HCT116 (cell line): ENCODE data around the gene CACNG3.

Source experiments
- ATF3 ChIP-seq: IDR thresholded peaks from 2 replicates; pipeline ENCODE4 v1.6.1; 2012
- CTCF ChIP-seq, 3 experiments: fragments of 200-600 bp in 1 of 3; sonication (generic) in 1 of 3; IDR thresholded peaks in 2 of 3; conservative IDR thresholded peaks in 1 of 3; 2 replicates each; pipeline ENCODE4 v1.5.1; 2012 to 2017; ENCODE audit warnings: low read depth in 2 of 3, low read length in 2 of 3, antibody characterized with exemption in 1 of 3, borderline replicate concordance in 1 of 3, control low read depth in 1 of 3, mild to moderate bottlenecking in 1 of 3, mixed read lengths in 1 of 3, mixed run types in 1 of 3, moderate library complexity in 1 of 3; ENCODE audit not compliant: insufficient read depth in 1 of 3
- EZH2 ChIP-seq: fragments of 200-600 bp; sonication (generic); IDR thresholded peaks from 2 replicates; pipeline ENCODE4 v1.6.1; 2017; ENCODE audit warnings: antibody characterized with exemption, mixed run types
- EZH2phosphoT487 ChIP-seq: fragments of 200-600 bp; IDR thresholded peaks from 2 replicates; pipeline ENCODE4 v1.6.1; 2018; ENCODE audit warnings: antibody characterized with exemption, borderline replicate concordance
- POLR2AphosphoS5 ChIP-seq: IDR thresholded peaks from 2 replicates; pipeline ENCODE4 v1.6.1; 2011; ENCODE audit warnings: mild to moderate bottlenecking, low read depth, low read length, moderate library complexity
- RAD21 ChIP-seq: IDR thresholded peaks from 2 replicates; pipeline ENCODE4 v1.6.1; 2012; ENCODE audit warnings: low read depth, mild to moderate bottlenecking
- SRF ChIP-seq: IDR thresholded peaks from 2 replicates; pipeline ENCODE4 v1.6.1; 2012; ENCODE audit warnings: low read depth
- YY1 ChIP-seq: IDR thresholded peaks from 2 replicates; pipeline ENCODE4 v1.6.1; 2011; ENCODE audit warnings: low read length, low read depth, moderate library complexity, mild to moderate bottlenecking; ENCODE audit not compliant: insufficient replicate concordance; ENCODE audit errors: extremely low read depth
- ZBTB33 ChIP-seq: IDR thresholded peaks from 2 replicates; pipeline ENCODE4 v1.6.1; 2011; ENCODE audit warnings: mild to moderate bottlenecking, low read length, moderate library complexity; ENCODE audit not compliant: insufficient replicate concordance; ENCODE audit errors: extremely low read depth
- ZFX ChIP-seq: fragments of 450-650 bp; IDR thresholded peaks from 2 replicates; pipeline ENCODE4 v1.6.1; 2017
- ZNF274 ChIP-seq: fragments of 200-500 bp; sonication (Bioruptor generic); IDR thresholded peaks from 2 replicates; pipeline ENCODE4 v1.6.1; 2014; ENCODE audit warnings: mild to moderate bottlenecking, low read depth, low read length, inconsistent platforms

- TF ChIP-seq CTCF (IDR thresholded peaks at IDR 0.05 in 2 of 3, conservative IDR thresholded peaks at IDR 0.05 in 1 of 3; ENCODE audit: borderline replicate concordance in 1 of 3, insufficient read depth in 1 of 3, low read depth in 2 of 3, low read length in 2 of 3), result no peak
- no peak for TF ChIP-seq YY1
- TF ChIP-seq POLR2AphosphoS5, result no peak
- TF ChIP-seq EZH2, result no peak
- no peak for TF ChIP-seq ZFX
- no peak for TF ChIP-seq ZBTB33
- no peak for TF ChIP-seq EZH2phosphoT487
- no peak for TF ChIP-seq RAD21
- TF ChIP-seq ATF3, result no peak
- no peak for TF ChIP-seq ZNF274
- TF ChIP-seq SRF, result no peak
These were observed 125.5 kb downstream of the CACNG3 start for GRCh38 chr16:24381470-24382118.
